Vagina (tissue), 2 donors: ENCODE data around the gene CAMK4. TPM values are rescaled to one million over a fixed set of nuclear protein-coding genes. Genes with fewer than 3 reads are reported as not detected.

Experiments used
- DNase-seq, 2 donors: peaks; one replicate each; pipeline ENCODE4 v3.0.0-alpha.2; 2017; ENCODE audit errors: extremely low spot score in 2 of 2
- H3K27ac ChIP-seq: fragments of 200-600 bp; sonication (generic); one replicate; pipeline ENCODE4 v1.5.1; 2019
- H3K27me3 ChIP-seq: fragments of 200-600 bp; sonication (generic); one replicate; pipeline ENCODE4 v1.5.1; 2019
- H3K36me3 ChIP-seq, 2 donors: fragments of 200-600 bp; sonication (generic); one replicate each; pipeline ENCODE4 v1.5.1; 2017 to 2019
- H3K4me1 ChIP-seq: fragments of 200-600 bp; sonication (generic); one replicate; pipeline ENCODE4 v1.5.1; 2019
- H3K4me3 ChIP-seq, 2 donors: fragments of 200-600 bp; sonication (generic); 1 replicate in 1 of 2; 2 replicates in 1 of 2; pipeline ENCODE4 v1.5.1; 2016 to 2019
- H3K9me3 ChIP-seq: fragments of 200-600 bp; sonication (generic); one replicate; pipeline ENCODE4 v1.5.1; 2019
- CTCF ChIP-seq, 3 experiments: fragments of 450-650 bp in 2 of 3; fragments of 200-600 bp in 1 of 3; sonication (generic) in 1 of 3; IDR thresholded peaks; one replicate each; pipeline ENCODE4 v1.5.1; 2017 to 2019; ENCODE audit warnings: antibody characterized with exemption in 3 of 3, mild to moderate bottlenecking in 2 of 3, moderate library complexity in 2 of 3
- POLR2A ChIP-seq, 2 donors: fragments of 450-650 bp; IDR thresholded peaks; one replicate each; pipeline ENCODE4 v1.6.1; 2017; ENCODE audit warnings: antibody characterized with exemption in 2 of 2, mild to moderate bottlenecking in 2 of 2, moderate library complexity in 2 of 2
- POLR2AphosphoS5 ChIP-seq, 2 donors: sonication (generic); formaldehyde crosslinking; IDR thresholded peaks; one replicate each; pipeline ENCODE4 v1.9.0; 2017; ENCODE audit warnings: antibody characterized with exemption in 2 of 2, mild to moderate bottlenecking in 2 of 2, low read depth in 1 of 2; ENCODE audit not compliant: insufficient read depth in 1 of 2
- intact Hi-C: fragments of 100-400 bp; cut with DNase I; formaldehyde crosslinking; loops from one replicate; pipeline ENCODE4 v1.15.1; 2023
- total RNA-seq: library from RNA; depleted of rRNA; stranded (reverse); fragments of >200 nt; gene quantifications from one replicate; pipeline ENCODE4 v1.2.3, GENCODE V29; 2016

CAMK4 gene
- total RNA-seq, 1 donor from 2014 or later, result 11.8 TPM

- no peaks in the 10 kb centered on the region for H3K27me3 ChIP-seq
- H3K27ac ChIP-seq, result no peak overlapping the region
- H3K9me3 ChIP-seq, result no peaks in the 10 kb centered on the region
- no peaks in the 10 kb centered on the region for H3K4me1 ChIP-seq
- TF ChIP-seq CTCF (IDR thresholded peaks at IDR 0.05), result no peak
- no peak for TF ChIP-seq POLR2AphosphoS5 (IDR thresholded peaks at IDR 0.05; ENCODE audit: insufficient read depth in 1 of 2, low read depth in 1 of 2)
- TF ChIP-seq POLR2A (IDR thresholded peaks at IDR 0.05), result no peak
- intact Hi-C loops, result no loop called here
- H3K36me3 ChIP-seq, result no peaks in the 10 kb centered on the region
- DNase-seq, result no peak
- H3K4me3 ChIP-seq, result no peak overlapping the region
Measured at GRCh38 chr5:111432883-111433536, 208.8 kb downstream of the CAMK4 start.

- intact Hi-C loops, result no loop called here
Measured at GRCh38 chr5:111434800-111435199, 210.6 kb downstream of the CAMK4 start.

GRCh38 chr5:111439473-111440075 lies 215.4 kb downstream of the CAMK4 start:
- no peak overlapping the region for H3K27ac ChIP-seq
- intact Hi-C loops, result no loop called here
- H3K36me3 ChIP-seq, result no peaks in the 10 kb centered on the region
- no peak for DNase-seq
- no peak overlapping the region for H3K4me3 ChIP-seq
- H3K9me3 ChIP-seq, result no peaks in the 10 kb centered on the region
- H3K4me1 ChIP-seq, result no peaks in the 10 kb centered on the region
- no peak for TF ChIP-seq POLR2A (IDR thresholded peaks at IDR 0.05)
- TF ChIP-seq POLR2AphosphoS5 (IDR thresholded peaks at IDR 0.05; ENCODE audit: insufficient read depth in 1 of 2, low read depth in 1 of 2), result no peak
- no peak for TF ChIP-seq CTCF (IDR thresholded peaks at IDR 0.05)
- no peaks in the 10 kb centered on the region for H3K27me3 ChIP-seq

More at GRCh38 chr5:111434800-111435199, 210.6 kb downstream of the CAMK4 start:
- no peak for DNase-seq
- no peaks in the 10 kb centered on the region for H3K9me3 ChIP-seq
- H3K36me3 ChIP-seq, result no peaks in the 10 kb centered on the region
- no peak overlapping the region for H3K4me3 ChIP-seq
- no peak for TF ChIP-seq POLR2A (IDR thresholded peaks at IDR 0.05)
- TF ChIP-seq POLR2AphosphoS5 (IDR thresholded peaks at IDR 0.05; ENCODE audit: insufficient read depth in 1 of 2, low read depth in 1 of 2), result no peak
- no peak for TF ChIP-seq CTCF (IDR thresholded peaks at IDR 0.05)
- H3K27me3 ChIP-seq, result no peaks in the 10 kb centered on the region
- H3K27ac ChIP-seq, result no peak overlapping the region
- H3K4me1 ChIP-seq, result no peaks in the 10 kb centered on the region

- no peaks in the 10 kb centered on the region for H3K36me3 ChIP-seq
- no peak for DNase-seq
- H3K4me3 ChIP-seq, result no peak overlapping the region
- no peak for TF ChIP-seq CTCF (IDR thresholded peaks at IDR 0.05)
- TF ChIP-seq POLR2AphosphoS5 (IDR thresholded peaks at IDR 0.05; ENCODE audit: insufficient read depth in 1 of 2, low read depth in 1 of 2), result no peak
- no peak for TF ChIP-seq POLR2A (IDR thresholded peaks at IDR 0.05)
- intact Hi-C loops, result no loop called here
- H3K27ac ChIP-seq, result no peak overlapping the region
- no peaks in the 10 kb centered on the region for H3K9me3 ChIP-seq
- no peaks in the 10 kb centered on the region for H3K27me3 ChIP-seq
- no peaks in the 10 kb centered on the region for H3K4me1 ChIP-seq
Measured at GRCh38 chr5:111447099-111447498, 222.9 kb downstream of the CAMK4 start.

- H3K36me3 ChIP-seq, result no peaks in the 10 kb centered on the region
- H3K27me3 ChIP-seq, result no peaks in the 10 kb centered on the region
- H3K9me3 ChIP-seq, result no peaks in the 10 kb centered on the region
- intact Hi-C loops, result no loop called here
- H3K4me1 ChIP-seq, result no peaks in the 10 kb centered on the region
- no peak overlapping the region for H3K27ac ChIP-seq
- DNase-seq, result no peak
- TF ChIP-seq POLR2A (IDR thresholded peaks at IDR 0.05) (no peak), POLR2AphosphoS5 (IDR thresholded peaks at IDR 0.05; ENCODE audit: insufficient read depth in 1 of 2, low read depth in 1 of 2) (no peak), CTCF (IDR thresholded peaks at IDR 0.05) (no peak)
- H3K4me3 ChIP-seq, result no peak overlapping the region
Measured at GRCh38 chr5:111447822-111448221, 223.6 kb downstream of the CAMK4 start.
